Bronchial epithelial cell (primary cell): ENCODE results near the gene SYCN. TPM values are rescaled to one million over a fixed set of nuclear protein-coding genes. Genes with fewer than 3 reads are reported as not detected.
"Not testable (repeated sequence)": the region's sequence is repeated elsewhere in the genome, so short reads cannot be mapped to it uniquely, and the experiment has no call there.

Source experiments
- DNase-seq: peaks from one replicate; pipeline ENCODE4 v3.0.0-alpha.2; 2010; ENCODE audit warnings: low read depth
- FAIRE-seq: peaks from 2 replicates; lab custom pipeline; 2011; peaks lifted over from hg19 to GRCh38; lab: Jason Lieb, UNC
- H3K27me3 ChIP-seq: 2 replicates; pipeline ENCODE4 v1.5.1; 2011; ENCODE audit warnings: low read length; ENCODE audit not compliant: control insufficient read depth, insufficient read depth
- H3K36me3 ChIP-seq: 2 replicates; pipeline ENCODE4 v1.5.1; 2011; ENCODE audit warnings: low read length; ENCODE audit not compliant: control insufficient read depth, insufficient read depth
- H3K4me3 ChIP-seq: 2 replicates; pipeline ENCODE4 v1.5.1; 2011; ENCODE audit warnings: mild to moderate bottlenecking, low read depth, low read length, control low read depth
- total RNA-seq: library from RNA; depleted of rRNA; stranded (reverse); fragments of >200 nt; gene quantifications from 2 replicates; pipeline ENCODE4 v1.2.1, GENCODE V29; 2014
- TF ChIP-seq, protein P1 (sequence below): IDR thresholded peaks from 2 replicates; pipeline ENCODE4 v1.5.1; 2011; ENCODE audit warnings: mild to moderate bottlenecking, moderate library complexity, low read length, control low read depth, inconsistent platforms; ENCODE audit not compliant: insufficient read depth, severe bottlenecking

SYCN gene
- total RNA-seq, 1 donor from 2014 or later = not detected

DNA sequence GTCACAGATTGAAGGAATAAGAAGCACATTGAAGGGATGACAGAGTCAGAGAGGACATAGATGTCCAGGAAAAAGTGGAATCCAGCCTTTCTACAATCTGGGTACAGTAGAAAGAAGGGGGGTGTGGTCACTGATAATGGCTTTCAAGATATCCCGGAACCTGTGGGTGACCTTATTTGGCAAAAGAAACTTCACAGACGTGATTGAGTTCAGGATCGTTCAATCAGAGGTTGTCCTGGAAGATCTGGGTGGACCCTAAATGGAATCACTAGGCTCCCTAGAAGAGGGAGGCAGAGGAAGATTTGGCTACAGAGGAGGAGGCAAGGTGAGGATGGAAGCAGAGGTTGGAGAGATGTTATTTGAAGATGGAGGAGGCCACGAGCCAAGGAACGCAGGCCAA lies 13.0 kb upstream of the SYCN start:
- DNase-seq = no peak
- Histone ChIP-seq H3K27me3 (no peaks in the 10 kb centered on the region), H3K4me3 (no peak overlapping the region), H3K36me3 (no peaks in the 10 kb centered on the region)
- TF ChIP-seq, protein P1, sequence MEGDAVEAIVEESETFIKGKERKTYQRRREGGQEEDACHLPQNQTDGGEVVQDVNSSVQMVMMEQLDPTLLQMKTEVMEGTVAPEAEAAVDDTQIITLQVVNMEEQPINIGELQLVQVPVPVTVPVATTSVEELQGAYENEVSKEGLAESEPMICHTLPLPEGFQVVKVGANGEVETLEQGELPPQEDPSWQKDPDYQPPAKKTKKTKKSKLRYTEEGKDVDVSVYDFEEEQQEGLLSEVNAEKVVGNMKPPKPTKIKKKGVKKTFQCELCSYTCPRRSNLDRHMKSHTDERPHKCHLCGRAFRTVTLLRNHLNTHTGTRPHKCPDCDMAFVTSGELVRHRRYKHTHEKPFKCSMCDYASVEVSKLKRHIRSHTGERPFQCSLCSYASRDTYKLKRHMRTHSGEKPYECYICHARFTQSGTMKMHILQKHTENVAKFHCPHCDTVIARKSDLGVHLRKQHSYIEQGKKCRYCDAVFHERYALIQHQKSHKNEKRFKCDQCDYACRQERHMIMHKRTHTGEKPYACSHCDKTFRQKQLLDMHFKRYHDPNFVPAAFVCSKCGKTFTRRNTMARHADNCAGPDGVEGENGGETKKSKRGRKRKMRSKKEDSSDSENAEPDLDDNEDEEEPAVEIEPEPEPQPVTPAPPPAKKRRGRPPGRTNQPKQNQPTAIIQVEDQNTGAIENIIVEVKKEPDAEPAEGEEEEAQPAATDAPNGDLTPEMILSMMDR = no peak
- no peak for FAIRE-seq

DNA sequence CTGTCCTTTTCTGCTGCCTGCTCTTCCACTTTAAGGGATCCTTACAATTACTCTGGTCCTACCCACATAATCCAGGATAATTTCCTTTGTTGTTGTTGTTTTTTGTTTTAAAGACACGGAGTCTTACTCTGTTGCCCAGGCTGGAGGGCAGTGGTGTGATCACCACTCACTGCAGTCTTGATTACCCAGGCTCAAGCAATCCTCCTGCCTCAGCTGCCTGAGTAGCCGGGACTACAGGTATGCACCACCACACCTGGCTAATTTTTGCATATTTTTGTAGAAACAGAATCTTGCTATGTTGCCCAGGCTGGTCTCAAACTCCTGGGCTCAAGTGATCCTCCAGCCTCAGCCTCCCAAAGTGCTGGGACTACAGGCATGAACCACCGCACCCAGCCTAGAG lies 11.3 kb upstream of the SYCN start:
- H3K4me3 ChIP-seq, DNase-seq, H3K27me3 ChIP-seq, H3K36me3 ChIP-seq, FAIRE-seq: not testable (repeated sequence)

DNA sequence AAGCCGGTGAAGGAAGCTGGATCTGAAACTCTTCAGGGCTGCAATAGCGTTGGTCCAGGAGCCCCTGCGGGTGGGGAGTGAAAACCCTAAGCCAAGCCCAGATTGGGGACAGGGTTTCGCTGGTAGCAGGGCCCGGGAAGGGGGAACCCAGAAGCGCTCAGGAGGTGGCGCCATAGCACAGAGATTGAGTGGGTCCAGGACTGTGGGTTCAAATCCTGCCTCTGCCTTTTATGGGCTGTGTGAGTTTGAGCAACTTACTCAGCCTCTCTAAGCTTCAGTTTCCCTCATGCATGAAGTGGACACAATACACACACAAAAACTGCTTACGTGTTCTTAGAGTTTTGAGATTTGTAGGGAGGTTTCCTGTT lies 8.3 kb upstream of the SYCN start:
- Histone ChIP-seq H3K27me3 (peaks cover 2% of the 10 kb centered on the region), H3K36me3 (no peaks in the 10 kb centered on the region), H3K4me3 (no peak overlapping the region)
- FAIRE-seq (no peak), DNase-seq (no peak)
- TF ChIP-seq, protein P1 = peak; percentile 27

DNA sequence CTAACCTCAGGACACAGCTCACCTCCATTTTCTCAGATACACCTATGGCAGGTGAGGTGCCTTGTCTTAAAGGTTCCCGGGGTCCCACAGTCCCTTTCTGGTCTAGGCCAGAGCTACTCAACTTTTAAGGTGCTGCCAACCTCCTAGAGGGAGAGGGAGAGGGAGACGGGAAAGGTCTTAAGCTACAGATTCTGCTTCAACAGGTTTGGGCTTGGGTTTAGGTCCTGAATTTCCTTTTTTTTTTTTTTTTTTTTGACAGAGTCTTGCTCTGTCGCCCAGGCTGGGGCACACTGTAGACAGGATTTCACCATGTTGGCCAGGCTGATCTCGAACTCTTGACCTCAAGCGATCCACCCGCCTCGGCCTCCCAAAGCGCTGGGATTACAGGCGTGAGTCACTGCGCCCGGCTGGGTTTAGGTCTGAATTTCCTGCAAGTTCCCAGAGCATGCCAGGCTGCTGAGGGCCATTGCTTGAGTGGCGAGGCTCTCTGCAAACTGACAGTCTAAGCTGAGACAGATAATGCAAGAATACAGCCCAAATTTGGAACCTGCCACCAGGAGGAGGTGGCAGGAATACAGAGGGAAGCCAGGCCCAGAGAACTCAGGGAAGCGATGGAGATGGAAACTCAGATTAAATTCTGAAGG lies 7.8 kb upstream of the SYCN start:
- H3K27me3 ChIP-seq = peaks cover 2% of the 10 kb centered on the region
- H3K4me3 ChIP-seq = no peak overlapping the region
- TF ChIP-seq, protein P1 = no peak
- FAIRE-seq = no peak
- DNase-seq = no peak
- H3K36me3 ChIP-seq = no peaks in the 10 kb centered on the region

DNA sequence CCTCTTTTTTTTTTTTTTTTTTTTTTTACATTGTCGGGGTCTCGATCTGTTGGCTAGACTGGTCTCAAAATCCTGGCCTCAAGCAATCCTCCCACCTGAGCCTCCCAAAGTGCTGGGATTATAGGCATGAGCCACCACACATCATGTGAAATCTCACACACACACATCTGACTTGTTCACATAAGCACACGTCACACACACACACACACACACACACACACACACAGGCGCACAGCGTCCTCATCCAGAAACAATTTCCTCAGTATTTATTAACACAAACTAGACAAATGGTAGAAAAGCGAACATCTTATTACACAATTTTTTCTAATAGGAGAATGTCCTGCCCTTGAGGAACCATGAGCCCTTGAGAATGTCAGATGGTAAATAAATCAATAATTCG lies 5.1 kb upstream of the SYCN start:
- TF ChIP-seq, protein P1 = no peak
- FAIRE-seq (no peak), DNase-seq (no peak)
- H3K36me3 ChIP-seq = no peaks in the 10 kb centered on the region
- no peak overlapping the region for H3K4me3 ChIP-seq
- peaks cover 10% of the 10 kb centered on the region for H3K27me3 ChIP-seq

DNA sequence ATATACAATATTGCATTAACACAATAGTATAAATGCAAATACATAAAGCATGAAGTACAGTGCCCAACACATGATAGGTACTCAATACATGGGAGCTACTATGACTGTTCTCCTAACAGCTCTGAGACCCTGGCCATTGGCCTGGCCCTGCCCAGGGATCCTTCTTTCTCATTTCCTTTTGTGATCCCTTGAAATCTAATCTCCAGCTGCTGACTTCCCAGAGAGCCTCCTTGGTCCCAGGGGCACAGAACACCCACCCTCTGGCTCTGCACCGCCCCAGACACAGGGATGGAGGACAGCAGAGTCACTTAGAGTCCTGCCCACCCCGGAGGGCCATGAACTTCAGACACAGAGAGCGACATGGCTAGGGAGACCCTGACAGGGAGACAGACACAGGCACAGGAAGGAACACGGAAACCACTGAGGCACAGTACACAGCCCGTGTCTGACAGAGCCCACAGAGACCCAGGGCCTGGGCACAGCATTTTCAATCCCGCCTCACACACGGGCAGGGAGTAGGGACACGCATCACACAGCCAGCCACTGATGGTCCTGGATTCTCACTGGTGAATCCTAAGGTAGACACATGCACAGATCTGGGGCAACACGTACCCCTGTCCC lies 4.2 kb upstream of the SYCN start:
- no peaks in the 10 kb centered on the region for H3K36me3 ChIP-seq
- FAIRE-seq (no peak), DNase-seq (no peak)
- TF ChIP-seq, protein P1 = no peak
- H3K4me3 ChIP-seq = no peak overlapping the region
- H3K27me3 ChIP-seq = peaks cover 15% of the 10 kb centered on the region
